Skeletal muscle satellite cell (primary cell): ENCODE measurements around the gene STXBP2.

ENCODE experiments used
- H3K27me3 ChIP-seq: 2 replicates; pipeline ENCODE4 v1.7.0; 2013; ENCODE audit warnings: low read length; ENCODE audit not compliant: control insufficient read depth, insufficient read depth
- H3K36me3 ChIP-seq: 2 replicates; pipeline ENCODE4 v1.7.0; 2013; ENCODE audit warnings: mild to moderate bottlenecking, control low read depth, low read length; ENCODE audit not compliant: insufficient read depth
- H3K4me1 ChIP-seq: 2 replicates; pipeline ENCODE4 v1.7.0; 2013; ENCODE audit warnings: low read length; ENCODE audit not compliant: control insufficient read depth, insufficient read depth
- H3K4me2 ChIP-seq: 2 replicates; pipeline ENCODE4 v1.7.0; 2013; ENCODE audit warnings: mild to moderate bottlenecking, low read length
- H3K4me3 ChIP-seq: 2 replicates; pipeline ENCODE4 v1.7.0; 2013; ENCODE audit warnings: low read length
- H3K9ac ChIP-seq: 2 replicates; pipeline ENCODE4 v1.7.0; 2013; ENCODE audit warnings: mild to moderate bottlenecking, low read depth, low read length, moderate library complexity
- H3K9me3 ChIP-seq: replicated peaks from 2 replicates; pipeline ENCODE4 v1.7.0; 2013; ENCODE audit warnings: mild to moderate bottlenecking, control low read depth, low read length

The STXBP2 gene

DNA sequence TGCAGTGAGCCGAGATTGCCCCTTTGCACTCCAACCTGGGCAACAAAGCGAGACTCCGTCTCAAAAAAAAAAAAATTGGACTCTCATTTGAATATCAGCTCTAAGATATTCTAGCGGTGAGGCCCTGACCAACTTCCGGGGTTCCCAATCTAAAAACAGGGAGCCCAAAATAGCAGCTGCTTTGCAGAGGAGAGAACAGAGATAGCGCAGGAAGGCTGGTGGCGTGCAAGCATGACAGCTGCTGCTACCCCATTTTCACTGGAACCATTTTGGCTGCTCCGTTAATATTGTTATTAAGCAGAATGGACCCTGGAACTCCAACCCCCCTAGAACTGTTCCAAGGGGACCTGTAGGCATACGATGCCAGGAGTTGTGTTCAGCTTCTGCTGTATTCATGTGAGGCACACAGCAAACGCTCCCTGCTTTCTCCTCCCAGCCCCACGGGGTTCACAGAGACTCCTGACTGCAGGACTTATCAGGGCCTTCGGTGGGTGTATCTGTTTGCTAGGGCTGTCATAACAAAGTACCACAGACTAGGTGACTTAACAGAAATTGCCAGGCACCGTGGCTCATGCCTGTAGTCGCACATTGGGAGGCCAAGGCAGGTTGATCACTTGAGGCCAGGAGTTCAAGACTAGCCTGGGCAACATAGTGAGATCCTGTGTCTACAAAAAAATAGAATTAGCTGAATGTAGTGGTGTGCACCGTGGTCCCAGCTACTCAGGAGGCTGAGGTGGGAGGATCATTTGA lies 11.5 kb downstream of the STXBP2 start:
- H3K9ac ChIP-seq = no peak overlapping the region
- H3K4me2 ChIP-seq = no peak overlapping the region
- no peak overlapping the region for H3K4me3 ChIP-seq
- H3K27me3 ChIP-seq = peaks cover 9% of the 10 kb centered on the region
- no peaks in the 10 kb centered on the region for H3K36me3 ChIP-seq
- no peaks in the 10 kb centered on the region for H3K9me3 ChIP-seq
- peaks cover 3% of the 10 kb centered on the region for H3K4me1 ChIP-seq

DNA sequence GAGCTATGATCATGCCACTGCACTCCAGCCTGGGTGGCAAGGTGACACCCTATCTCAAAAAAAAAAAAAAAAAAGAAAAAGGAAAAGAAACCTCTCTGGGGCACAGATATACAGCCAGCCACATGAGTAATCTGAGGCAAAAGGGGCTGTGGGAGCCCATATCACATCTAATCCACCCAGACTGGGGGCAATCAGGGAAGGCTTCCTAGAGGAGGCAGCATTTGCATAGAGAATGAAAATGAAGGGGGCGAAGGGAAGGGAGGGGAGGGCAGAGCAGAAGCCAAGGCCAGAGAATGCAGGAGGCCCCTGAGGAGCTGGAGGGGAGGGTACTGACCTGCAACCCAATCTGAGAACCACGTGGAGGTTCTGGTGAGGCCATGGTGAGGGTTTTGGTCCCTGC lies 13.2 kb downstream of the STXBP2 start:
- Histone ChIP-seq H3K4me2 (no peak overlapping the region), H3K9me3 (no peaks in the 10 kb centered on the region), H3K4me3 (no peak overlapping the region), H3K9ac (no peak overlapping the region), H3K27me3 (peaks cover 9% of the 10 kb centered on the region), H3K36me3 (no peaks in the 10 kb centered on the region), H3K4me1 (peaks cover 3% of the 10 kb centered on the region)

DNA sequence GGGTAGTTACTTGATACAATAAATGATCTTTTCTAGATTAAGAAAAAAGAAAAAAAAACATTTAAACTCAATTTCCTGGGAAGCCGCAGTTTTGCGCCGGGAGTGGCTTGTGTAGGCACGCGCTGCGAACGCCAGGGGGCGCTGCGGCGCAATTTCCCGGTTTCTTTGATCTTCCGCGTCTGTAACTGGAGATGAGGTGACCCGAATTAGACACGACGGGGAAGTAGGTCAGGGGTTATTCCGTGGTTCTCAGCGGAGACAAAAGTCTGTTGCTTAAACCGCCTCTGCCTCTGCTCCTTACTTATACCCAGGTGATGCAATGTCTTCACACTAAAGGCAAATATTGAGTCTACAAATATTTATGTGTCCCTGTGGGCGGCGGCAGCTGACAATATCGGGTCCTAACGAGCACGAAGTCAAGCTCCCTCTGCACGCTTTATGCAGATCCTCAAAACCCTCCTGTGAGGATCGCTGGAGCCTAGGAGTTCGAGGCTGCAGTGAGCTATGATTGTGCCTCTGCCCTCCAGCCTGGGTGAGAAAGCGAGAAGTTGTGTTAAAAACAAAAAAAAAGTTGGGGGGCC lies 15.2 kb downstream of the STXBP2 start:
- H3K4me2 ChIP-seq = peak overlapping the region; percentile 79
- H3K36me3 ChIP-seq = no peaks in the 10 kb centered on the region
- H3K4me3 ChIP-seq = peak overlapping the region; percentile 57
- H3K9me3 ChIP-seq = no peaks in the 10 kb centered on the region
- H3K4me1 ChIP-seq = peaks cover 3% of the 10 kb centered on the region
- peaks cover 9% of the 10 kb centered on the region for H3K27me3 ChIP-seq
- no peak overlapping the region for H3K9ac ChIP-seq

DNA sequence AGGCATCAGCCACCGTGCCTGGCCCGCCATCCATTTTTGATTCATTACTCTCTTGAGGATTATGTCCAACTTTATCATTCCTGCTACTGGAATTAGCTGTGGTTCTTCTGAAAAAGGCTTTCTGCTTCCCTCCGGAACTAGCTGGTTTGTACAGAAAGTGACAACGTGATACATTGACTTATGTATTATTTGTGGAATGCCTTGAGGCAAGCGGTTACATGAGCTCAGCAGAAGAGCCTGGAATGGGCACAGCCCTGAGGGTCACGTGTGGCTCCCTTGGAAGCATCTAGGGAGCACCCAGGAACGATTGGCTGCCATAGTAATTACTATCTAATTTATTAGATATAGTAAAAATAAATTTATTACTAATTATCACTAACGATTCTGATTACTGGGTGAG lies 17.5 kb downstream of the STXBP2 start:
- H3K27me3 ChIP-seq = peaks cover 24% of the 10 kb centered on the region
- H3K4me3 ChIP-seq = no peak overlapping the region
- H3K4me1 ChIP-seq = peaks cover 3% of the 10 kb centered on the region
- no peaks in the 10 kb centered on the region for H3K9me3 ChIP-seq
- no peak overlapping the region for H3K4me2 ChIP-seq
- H3K36me3 ChIP-seq = no peaks in the 10 kb centered on the region
- no peak overlapping the region for H3K9ac ChIP-seq

DNA sequence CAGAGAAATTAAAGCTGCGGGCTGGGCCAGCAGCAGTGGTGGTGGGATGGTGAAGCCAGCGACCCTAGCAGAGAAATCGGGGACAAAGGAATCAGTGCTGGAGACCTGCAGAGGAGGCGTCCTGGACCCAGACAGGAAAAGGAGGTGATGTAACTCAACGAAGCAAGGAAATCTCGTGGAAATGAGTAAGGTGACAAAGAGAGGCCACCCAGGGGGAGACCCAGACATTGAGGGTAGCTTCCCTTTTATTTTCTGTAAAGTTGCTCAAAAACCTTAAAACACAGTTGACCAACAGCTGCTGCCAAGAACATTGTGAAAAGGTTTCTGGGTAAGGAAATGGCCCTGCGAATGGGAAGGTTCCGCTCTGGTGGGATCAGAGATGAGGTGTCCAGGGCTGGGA lies 18.7 kb downstream of the STXBP2 start:
- Histone ChIP-seq H3K27me3 (peaks cover 22% of the 10 kb centered on the region), H3K36me3 (no peaks in the 10 kb centered on the region), H3K9me3 (no peaks in the 10 kb centered on the region), H3K4me1 (peaks cover 3% of the 10 kb centered on the region), H3K9ac (no peak overlapping the region), H3K4me3 (no peak overlapping the region), H3K4me2 (no peak overlapping the region)

DNA sequence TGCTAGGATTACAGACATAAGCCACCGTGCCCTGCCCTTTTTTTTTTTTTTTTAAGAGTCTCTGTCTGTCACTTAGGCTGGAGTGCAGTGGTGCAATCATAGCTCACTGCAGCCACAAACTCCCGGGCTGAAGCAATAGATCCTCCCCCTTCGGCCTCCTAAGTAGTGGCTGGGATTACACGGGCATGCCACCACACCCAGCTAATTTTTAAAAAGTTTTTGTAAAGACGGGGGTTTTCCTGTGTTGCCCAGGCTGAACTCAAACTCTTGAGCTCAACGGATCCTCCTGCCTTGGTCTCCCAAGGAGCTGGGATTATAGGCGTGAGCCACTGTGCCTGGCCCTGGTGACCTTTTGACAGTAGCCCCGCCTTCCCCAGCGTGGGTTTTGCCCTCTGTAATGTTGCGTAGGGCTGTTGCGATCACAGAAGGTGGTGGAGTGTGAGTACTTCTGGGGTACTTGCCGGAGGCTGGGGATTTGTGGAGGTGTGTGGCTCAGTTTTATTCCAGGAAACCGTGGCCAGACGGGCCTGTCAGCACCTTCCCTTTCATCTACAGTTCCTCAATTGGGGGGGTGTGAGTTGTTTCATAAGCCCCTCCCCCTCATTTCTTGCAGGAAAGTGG lies 20.3 kb downstream of the STXBP2 start:
- Histone ChIP-seq H3K27me3 (peaks cover 17% of the 10 kb centered on the region), H3K36me3 (no peaks in the 10 kb centered on the region)

DNA sequence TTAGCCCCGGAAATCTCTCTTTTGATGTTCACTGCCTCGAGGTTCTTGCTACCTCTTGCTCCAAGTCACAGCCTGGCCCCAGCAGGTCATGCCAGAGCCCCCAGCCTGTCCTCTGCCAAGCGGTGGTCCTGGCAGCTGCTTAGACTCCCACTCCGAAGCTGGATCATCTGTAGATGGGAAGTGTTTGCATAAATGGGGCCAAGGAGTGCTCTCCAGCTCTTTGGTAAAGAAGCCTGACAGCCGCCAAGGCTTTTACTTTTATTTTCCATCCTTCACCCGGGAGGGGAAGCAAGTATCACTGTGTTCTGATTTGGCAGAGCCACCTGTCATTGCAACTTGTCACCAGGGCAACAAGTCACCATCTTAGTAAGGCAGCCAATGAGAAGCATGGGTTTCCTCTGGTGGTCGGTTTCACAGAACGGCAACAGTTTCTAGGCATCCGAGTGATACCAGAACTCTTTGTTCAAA lies 21.3 kb downstream of the STXBP2 start:
- peaks cover 21% of the 10 kb centered on the region for H3K27me3 ChIP-seq
- H3K4me1 ChIP-seq = no peaks in the 10 kb centered on the region
- H3K4me2 ChIP-seq = no peak overlapping the region
- no peaks in the 10 kb centered on the region for H3K36me3 ChIP-seq
- H3K9ac ChIP-seq = no peak overlapping the region
- no peak overlapping the region for H3K4me3 ChIP-seq
- H3K9me3 ChIP-seq = no peaks in the 10 kb centered on the region

More for the DNA sequence above, 20.3 kb downstream of the STXBP2 start:
- H3K9ac ChIP-seq = no peak overlapping the region
- H3K4me1 ChIP-seq = peaks cover 1% of the 10 kb centered on the region
- no peak overlapping the region for H3K4me3 ChIP-seq
- H3K9me3 ChIP-seq = no peaks in the 10 kb centered on the region
- no peak overlapping the region for H3K4me2 ChIP-seq

DNA sequence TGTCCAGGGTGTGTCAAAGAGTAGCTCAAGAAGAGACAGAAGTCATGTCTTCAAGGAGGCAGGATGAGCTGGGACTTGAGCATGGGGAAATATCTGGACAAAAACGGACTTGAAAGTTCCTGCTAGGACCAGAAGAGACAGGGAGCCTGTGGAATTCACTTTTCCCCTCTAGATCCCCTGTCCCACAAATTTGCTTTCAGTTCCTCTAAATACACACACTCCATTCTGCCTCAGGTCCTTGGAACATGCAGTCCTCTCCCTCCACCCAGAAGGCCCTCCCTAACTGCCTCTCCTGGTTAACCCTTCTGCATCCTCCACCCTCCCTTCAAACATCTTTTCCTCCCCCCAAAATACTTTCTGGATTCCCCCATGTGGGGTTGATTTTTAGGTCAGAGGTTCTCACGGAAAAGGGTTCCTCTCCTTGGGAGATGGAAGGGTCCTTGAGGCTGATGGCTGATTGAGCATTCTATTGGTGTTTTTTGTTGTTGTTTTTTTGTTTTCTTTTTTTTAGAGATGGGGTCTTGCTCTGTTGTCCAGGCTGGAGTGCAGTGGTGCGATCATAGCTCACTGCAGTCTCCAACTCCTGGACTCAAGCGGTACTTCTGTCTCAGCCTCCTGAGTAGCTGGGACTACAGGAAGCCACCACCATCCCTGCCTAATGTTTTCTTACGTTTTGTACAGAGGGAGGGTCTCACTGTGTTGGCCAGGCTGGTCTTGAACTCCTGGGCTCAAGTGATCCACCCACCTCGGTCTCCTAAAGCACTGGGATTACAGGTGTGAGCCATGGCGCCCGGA lies 25.0 kb downstream of the STXBP2 start:
- Histone ChIP-seq H3K36me3 (no peaks in the 10 kb centered on the region), H3K4me2 (no peak overlapping the region), H3K4me3 (no peak overlapping the region), H3K4me1 (no peaks in the 10 kb centered on the region), H3K9me3 (no peaks in the 10 kb centered on the region), H3K27me3 (peaks cover 24% of the 10 kb centered on the region), H3K9ac (no peak overlapping the region)

DNA sequence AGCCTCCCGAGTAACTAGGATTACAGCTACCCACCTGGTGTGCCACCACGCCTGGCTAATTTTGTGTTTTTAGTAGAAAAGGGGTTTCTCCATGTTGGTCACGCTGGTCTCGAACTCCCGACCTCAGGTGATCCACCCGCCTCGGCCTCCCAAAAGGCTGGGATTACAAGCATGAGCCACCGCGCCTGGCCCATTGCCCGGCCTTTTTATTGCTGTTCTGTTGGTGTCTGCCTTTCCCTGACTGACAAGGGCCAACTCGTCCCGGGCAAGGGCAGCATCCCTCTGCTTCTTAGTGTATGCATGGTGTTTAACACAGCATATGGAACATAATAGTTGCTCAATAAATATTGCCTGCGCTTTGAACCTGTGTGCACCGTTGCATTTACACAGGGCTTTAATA lies 25.7 kb downstream of the STXBP2 start:
- Histone ChIP-seq H3K36me3 (no peaks in the 10 kb centered on the region), H3K4me3 (no peak overlapping the region), H3K4me2 (no peak overlapping the region), H3K4me1 (no peaks in the 10 kb centered on the region), H3K9ac (no peak overlapping the region), H3K27me3 (peaks cover 20% of the 10 kb centered on the region), H3K9me3 (no peaks in the 10 kb centered on the region)

DNA sequence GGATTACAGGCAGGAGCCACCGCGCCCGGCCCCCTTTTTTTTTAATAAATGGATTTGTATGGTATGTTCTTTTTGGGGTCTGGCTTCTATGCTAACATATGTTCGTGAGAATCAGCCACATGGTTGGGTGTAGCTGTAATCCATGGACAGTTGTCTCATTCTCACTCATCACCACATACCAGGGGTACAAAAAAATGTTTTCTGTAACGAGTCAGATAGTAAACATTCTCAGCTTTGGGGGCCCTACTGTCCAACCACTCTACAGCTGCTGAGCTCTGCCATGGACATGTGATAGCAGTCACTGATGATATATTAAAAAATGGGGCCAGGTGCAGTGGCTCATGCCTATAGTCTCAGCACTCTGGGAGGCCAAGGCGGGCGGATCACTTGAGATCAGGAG lies 26.8 kb downstream of the STXBP2 start:
- Histone ChIP-seq H3K9me3 (no peaks in the 10 kb centered on the region), H3K4me1 (no peaks in the 10 kb centered on the region), H3K36me3 (no peaks in the 10 kb centered on the region), H3K4me3 (no peak overlapping the region), H3K9ac (no peak overlapping the region), H3K27me3 (peaks cover 11% of the 10 kb centered on the region), H3K4me2 (no peak overlapping the region)

DNA sequence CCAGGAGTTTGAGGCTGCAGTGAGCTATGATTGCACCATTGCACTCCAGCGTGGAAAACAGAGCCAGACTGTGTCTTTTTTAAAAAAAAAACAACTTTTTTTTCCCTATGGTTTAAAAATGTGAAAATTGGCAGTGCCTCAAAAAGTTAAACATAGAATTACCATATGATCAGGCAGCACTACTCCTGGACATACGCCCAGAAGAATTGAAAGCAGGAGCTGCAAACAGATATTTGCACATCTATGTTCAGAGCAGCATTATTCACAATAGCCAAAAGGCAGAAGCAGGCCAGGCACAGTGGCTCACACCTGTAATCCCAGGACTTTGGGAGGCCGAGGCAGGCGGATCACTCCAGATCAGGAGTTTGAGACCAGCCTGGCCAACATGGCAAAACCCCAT lies 28.2 kb downstream of the STXBP2 start:
- no peak overlapping the region for H3K9ac ChIP-seq
- peaks cover 16% of the 10 kb centered on the region for H3K27me3 ChIP-seq
- no peak overlapping the region for H3K4me3 ChIP-seq

More for the DNA sequence above, 28.2 kb downstream of the STXBP2 start:
- Histone ChIP-seq H3K4me2 (no peak overlapping the region), H3K9me3 (no peaks in the 10 kb centered on the region), H3K36me3 (no peaks in the 10 kb centered on the region), H3K4me1 (no peaks in the 10 kb centered on the region)
